Neutrophil (primary cell): ENCODE results near the gene ENTHD1.

Experiments used
- H3K27ac ChIP-seq: fragments of 200-600 bp; sonication (generic); 2 replicates; pipeline ENCODE4 v1.5.1; 2016; ENCODE audit warnings: mild to moderate bottlenecking, moderate library complexity
- H3K27me3 ChIP-seq: fragments of 200-600 bp; sonication (generic); 2 replicates; pipeline ENCODE4 v1.6.0; 2016; ENCODE audit warnings: mild to moderate bottlenecking
- H3K36me3 ChIP-seq: fragments of 200-600 bp; sonication (generic); 2 replicates; pipeline ENCODE4 v1.5.1; 2017
- H3K4me1 ChIP-seq, 2 experiments: fragments of 200-600 bp in 1 of 2; sonication (generic) in 1 of 2; 1 replicate in 1 of 2; 2 replicates in 1 of 2; pipeline versions ENCODE4 v1.5.1 to v1.6.1; 2013 to 2016; ENCODE audit warnings: low read depth in 1 of 2, low read length in 1 of 2, mild to moderate bottlenecking in 1 of 2, moderate library complexity in 1 of 2; ENCODE audit not compliant: control insufficient read depth in 1 of 2, insufficient read depth in 1 of 2
- H3K4me3 ChIP-seq, 2 experiments: fragments of 200-600 bp in 1 of 2; sonication (generic) in 1 of 2; 1 replicate in 1 of 2; 2 replicates in 1 of 2; pipeline ENCODE4 v1.5.1; 2013 to 2016; ENCODE audit warnings: low read depth in 1 of 2, low read length in 1 of 2, mild to moderate bottlenecking in 1 of 2, moderate library complexity in 1 of 2
- H3K9me3 ChIP-seq: fragments of 200-600 bp; sonication (generic); 2 replicates; pipeline ENCODE4 v1.5.1; 2016
- CTCF ChIP-seq: fragments of 200-600 bp; sonication (generic); IDR thresholded peaks from 2 replicates; pipeline ENCODE4 v1.5.1; 2016; ENCODE audit warnings: antibody characterized with exemption

Gene ENTHD1

GRCh38 chr22:39715778-39716495, 177.6 kb downstream of the ENTHD1 start:
- H3K27me3 ChIP-seq, result peaks cover 29% of the 10 kb centered on the region
- H3K4me3 ChIP-seq, result no peak overlapping the region
- no peak for TF ChIP-seq CTCF

GRCh38 chr22:39714321-39714720, 179.2 kb downstream of the ENTHD1 start:
- Histone ChIP-seq H3K36me3 (no peaks in the 10 kb centered on the region), H3K27me3 (peaks cover 25% of the 10 kb centered on the region), H3K4me3 (no peak overlapping the region), H3K4me1 (no peaks in the 10 kb centered on the region), H3K9me3 (no peaks in the 10 kb centered on the region), H3K27ac (no peak overlapping the region)
- no peak for TF ChIP-seq CTCF

More at GRCh38 chr22:39715778-39716495, 177.6 kb downstream of the ENTHD1 start:
- Histone ChIP-seq H3K9me3 (no peaks in the 10 kb centered on the region), H3K36me3 (no peaks in the 10 kb centered on the region), H3K27ac (no peak overlapping the region), H3K4me1 (no peaks in the 10 kb centered on the region)

DNA sequence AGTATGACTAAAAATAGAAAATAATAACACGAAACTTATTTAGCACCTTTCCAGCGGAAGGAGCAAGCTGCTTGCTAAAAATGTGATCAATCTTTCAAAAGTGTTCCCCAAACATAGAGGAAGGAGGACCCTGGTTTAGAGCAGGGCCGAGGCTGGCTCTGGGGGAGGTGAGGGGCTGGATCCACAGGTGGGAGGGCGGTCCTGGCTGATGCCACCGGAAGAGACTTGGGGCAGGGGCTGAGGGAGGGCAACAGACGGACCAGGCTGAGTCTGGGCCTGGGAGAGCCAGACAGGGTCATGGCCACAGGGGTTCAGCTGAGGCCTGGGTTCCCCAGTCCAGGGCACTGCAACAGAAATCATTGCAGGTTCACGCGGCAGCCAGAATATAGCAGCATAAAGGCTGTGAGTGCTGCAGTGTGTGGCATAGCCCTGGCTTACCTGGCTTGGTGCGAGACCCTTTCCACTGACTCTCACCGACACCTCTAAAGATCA, 179.7 kb downstream of the ENTHD1 start:
- Histone ChIP-seq H3K27ac (no peak overlapping the region), H3K27me3 (peaks cover 24% of the 10 kb centered on the region), H3K9me3 (no peaks in the 10 kb centered on the region), H3K4me3 (no peak overlapping the region), H3K4me1 (no peaks in the 10 kb centered on the region), H3K36me3 (no peaks in the 10 kb centered on the region)
- no peak for TF ChIP-seq CTCF

DNA sequence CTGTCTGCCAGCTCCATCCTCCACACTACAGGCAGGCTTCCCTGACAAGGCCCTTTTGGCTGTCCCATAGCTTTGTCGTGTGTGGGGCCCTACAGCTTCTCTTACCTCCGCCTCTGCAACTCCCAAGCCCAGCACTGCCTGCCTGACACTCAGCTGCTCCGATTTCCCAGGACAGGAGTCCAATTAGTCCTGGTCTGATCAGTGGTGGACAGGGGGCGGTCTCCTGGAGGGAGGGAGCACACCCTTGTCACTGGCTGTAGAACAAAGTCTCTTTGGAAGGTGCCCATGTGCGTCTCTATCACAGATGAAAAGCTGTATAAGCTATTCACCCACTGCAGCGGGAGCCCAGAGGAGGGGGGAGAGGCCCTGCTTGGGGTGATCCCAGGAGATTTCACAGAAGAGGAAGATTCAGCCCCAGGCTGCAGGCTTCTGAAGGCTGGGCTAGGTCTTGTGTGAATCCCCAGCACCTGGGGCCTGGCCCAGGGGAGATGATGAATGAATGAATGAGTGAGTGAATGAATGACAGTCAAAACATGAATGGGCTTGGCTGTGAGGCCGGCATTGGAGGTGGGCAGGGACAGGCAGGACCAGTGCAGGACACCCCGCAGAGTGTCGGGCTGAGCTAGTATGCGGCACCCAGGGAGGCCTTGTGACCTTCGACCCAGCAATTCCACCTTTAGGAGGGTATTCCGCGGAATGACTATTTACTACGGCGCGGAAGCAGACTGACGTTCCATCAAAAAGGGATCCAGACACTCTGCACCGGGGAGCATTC, 180.6 kb downstream of the ENTHD1 start:
- H3K36me3 ChIP-seq, result no peaks in the 10 kb centered on the region
- no peaks in the 10 kb centered on the region for H3K9me3 ChIP-seq
- TF ChIP-seq CTCF, result no peak
- H3K4me1 ChIP-seq, result no peaks in the 10 kb centered on the region
- no peak overlapping the region for H3K4me3 ChIP-seq
- no peak overlapping the region for H3K27ac ChIP-seq
- H3K27me3 ChIP-seq, result peaks cover 24% of the 10 kb centered on the region

GRCh38 chr22:39712081-39712480, 181.5 kb downstream of the ENTHD1 start:
- Histone ChIP-seq H3K27me3 (peaks cover 24% of the 10 kb centered on the region), H3K9me3 (no peaks in the 10 kb centered on the region), H3K27ac (no peak overlapping the region), H3K36me3 (no peaks in the 10 kb centered on the region), H3K4me3 (no peak overlapping the region), H3K4me1 (no peaks in the 10 kb centered on the region)
- TF ChIP-seq CTCF, result no peak
